22Rv1 (cell line): ENCODE data around the gene OR2C1.

Experiments used
- ZFX ChIP-seq: fragments of 450-650 bp; IDR thresholded peaks from 2 replicates; pipeline ENCODE4 v1.6.1; 2017; ENCODE audit warnings: antibody characterized with exemption, borderline replicate concordance
- TF ChIP-seq, protein P1 (sequence below): fragments of 450-650 bp; IDR thresholded peaks from 2 replicates; pipeline ENCODE4 v1.5.1; 2017; ENCODE audit warnings: mild to moderate bottlenecking

DNA sequence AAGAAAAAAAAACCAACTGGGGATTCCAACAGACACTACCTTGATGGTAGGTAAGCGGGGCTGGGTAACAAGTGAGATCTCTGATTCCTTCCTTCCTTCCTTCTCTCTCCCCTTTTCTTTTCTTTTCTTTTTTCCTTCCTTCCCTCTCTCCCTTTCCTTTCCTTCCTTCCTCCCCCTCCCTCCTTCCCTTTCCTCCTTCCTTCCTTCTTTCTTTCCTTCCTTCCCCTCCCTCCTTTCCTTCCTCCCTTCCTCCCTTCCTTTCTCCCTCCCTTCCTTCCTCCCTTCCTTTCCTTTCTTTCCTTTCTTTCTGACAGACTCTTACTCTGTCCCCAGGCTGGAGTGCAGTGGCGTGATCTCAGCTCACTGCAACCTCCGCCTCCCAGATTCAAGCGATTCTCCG lies 20.0 kb downstream of the OR2C1 start:
- TF ChIP-seq, protein P1, sequence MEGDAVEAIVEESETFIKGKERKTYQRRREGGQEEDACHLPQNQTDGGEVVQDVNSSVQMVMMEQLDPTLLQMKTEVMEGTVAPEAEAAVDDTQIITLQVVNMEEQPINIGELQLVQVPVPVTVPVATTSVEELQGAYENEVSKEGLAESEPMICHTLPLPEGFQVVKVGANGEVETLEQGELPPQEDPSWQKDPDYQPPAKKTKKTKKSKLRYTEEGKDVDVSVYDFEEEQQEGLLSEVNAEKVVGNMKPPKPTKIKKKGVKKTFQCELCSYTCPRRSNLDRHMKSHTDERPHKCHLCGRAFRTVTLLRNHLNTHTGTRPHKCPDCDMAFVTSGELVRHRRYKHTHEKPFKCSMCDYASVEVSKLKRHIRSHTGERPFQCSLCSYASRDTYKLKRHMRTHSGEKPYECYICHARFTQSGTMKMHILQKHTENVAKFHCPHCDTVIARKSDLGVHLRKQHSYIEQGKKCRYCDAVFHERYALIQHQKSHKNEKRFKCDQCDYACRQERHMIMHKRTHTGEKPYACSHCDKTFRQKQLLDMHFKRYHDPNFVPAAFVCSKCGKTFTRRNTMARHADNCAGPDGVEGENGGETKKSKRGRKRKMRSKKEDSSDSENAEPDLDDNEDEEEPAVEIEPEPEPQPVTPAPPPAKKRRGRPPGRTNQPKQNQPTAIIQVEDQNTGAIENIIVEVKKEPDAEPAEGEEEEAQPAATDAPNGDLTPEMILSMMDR, result no peak
- no peak for TF ChIP-seq ZFX
